GM19324 (cell line): ENCODE results near the gene LRRC56.

Source experiments
- ATAC-seq: cut with Tn5 transposase; IDR thresholded peaks from one replicate; pipeline ENCODE4 v1.9.1; 2021; ENCODE audit warnings: mild to moderate bottlenecking, moderate library complexity; ENCODE audit not compliant: unreplicated experiment, low FRiP score

Gene LRRC56

DNA sequence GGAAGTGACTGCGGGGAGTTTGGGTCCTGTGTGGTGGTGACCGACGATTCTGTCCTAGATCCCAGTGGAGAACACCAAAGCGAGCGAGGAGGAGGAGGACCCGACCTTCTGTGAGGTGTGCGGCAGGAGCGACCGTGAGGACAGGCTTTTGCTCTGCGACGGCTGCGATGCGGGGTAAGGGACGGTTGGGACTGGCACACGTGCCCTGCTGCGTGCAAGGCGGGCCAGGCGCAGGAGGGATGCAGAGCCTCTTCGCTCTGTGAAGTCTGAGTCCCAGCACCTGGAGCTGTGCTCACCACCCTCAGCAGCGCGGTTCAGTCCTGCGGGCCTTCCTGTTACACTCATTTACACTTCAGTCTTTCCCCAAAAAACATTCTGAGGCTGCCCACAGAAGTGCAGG, 55.2 kb downstream of the LRRC56 start:
- ATAC-seq, result no peak

DNA sequence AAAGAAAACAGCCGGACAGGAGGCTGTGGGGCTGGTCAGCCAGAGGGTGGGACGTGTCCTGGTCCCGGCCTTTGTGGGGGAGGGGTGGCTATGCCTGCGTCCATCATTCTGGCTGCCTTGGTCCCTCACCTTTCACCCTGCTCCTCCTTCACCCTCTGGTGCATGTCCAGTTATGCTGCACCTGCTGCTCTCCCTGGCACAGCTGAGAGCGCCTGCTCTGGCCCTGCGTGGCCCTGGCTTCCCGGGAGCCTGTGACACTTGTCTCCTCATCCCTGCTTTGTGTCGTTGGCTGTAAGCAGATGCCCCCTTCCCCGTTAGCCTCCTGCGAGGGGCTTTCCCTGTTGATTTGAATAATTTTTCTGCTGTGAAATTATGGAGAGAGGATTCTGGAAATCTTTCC, 55.6 kb downstream of the LRRC56 start:
- no peak for ATAC-seq

DNA sequence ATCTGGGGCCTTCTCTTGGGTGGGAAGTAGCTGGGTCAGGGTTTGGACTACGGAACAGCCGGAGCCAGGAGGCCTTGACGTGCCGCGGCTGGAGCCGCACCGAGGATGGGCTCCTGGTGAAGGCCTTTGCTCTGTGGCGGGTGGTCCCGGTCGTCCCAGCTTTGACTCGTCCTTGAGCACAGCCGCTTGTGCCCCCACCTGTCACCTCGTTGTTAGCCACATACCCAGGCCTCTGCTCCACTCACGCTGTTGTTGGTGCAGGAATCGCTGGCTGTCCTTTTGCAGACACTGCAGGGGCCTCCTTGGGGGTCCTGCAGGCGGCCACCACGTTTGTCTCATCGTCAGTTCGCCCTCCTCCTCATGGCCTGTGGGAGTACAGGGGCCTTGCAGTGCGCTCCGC, 56.0 kb downstream of the LRRC56 start:
- no peak for ATAC-seq

DNA sequence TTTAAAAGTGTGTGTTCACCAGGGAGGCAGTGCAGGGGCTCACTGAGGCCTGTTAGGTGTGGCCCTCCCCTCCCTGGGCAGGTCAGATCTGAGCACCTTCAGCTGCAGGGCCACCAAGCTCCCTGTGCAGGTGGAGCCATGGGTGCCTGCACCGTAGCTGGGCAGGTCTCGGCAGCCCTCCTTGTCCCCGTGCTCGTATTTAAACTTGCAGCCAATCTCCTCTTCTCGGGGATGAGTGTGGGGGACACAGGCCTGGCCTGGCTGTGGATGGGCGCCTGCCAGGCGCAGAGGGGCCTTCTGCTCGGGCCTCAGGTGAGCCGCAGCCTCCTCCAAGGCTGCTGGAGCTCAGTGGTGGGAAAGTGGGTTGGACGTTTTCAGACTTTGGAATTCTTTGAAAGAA, 58.1 kb downstream of the LRRC56 start:
- no peak for ATAC-seq

- ATAC-seq, result no peak
Measured at GRCh38 chr11:596374-596773, 59.0 kb downstream of the LRRC56 start.

- ATAC-seq, result no peak
Measured at GRCh38 chr11:597166-597725, 59.9 kb downstream of the LRRC56 start.

GRCh38 chr11:598005-598680, 60.8 kb downstream of the LRRC56 start:
- no peak for ATAC-seq

- ATAC-seq, result no peak
Measured at GRCh38 chr11:601573-602245, 64.4 kb downstream of the LRRC56 start.

- ATAC-seq, result no peak
Measured at GRCh38 chr11:603154-603553, 65.8 kb downstream of the LRRC56 start.
